H9 (cell line): ENCODE measurements around the gene TBC1D2. TPM values are rescaled to one million over a fixed set of nuclear protein-coding genes. Genes with fewer than 3 reads are reported as not detected.
A peak's percentile ranks its signal among the peaks of the same experiment; 100 is the strongest.

Experiments
- DNase-seq: peaks from one replicate; pipeline ENCODE4 v3.0.0-alpha.2; 2017
- H2AFZ ChIP-seq: one replicate; pipeline ENCODE4 v1.6.1; 2013; ENCODE audit warnings: mild to moderate bottlenecking, low read length, control low read depth, moderate library complexity
- H2AK5ac ChIP-seq: 2 replicates; pipeline ENCODE4 v1.6.1; 2013; ENCODE audit warnings: low read length, control low read depth, mixed read lengths; ENCODE audit not compliant: insufficient read length
- H2BK120ac ChIP-seq: one replicate; pipeline ENCODE4 v1.6.1; 2013; ENCODE audit warnings: low read depth, mild to moderate bottlenecking, low read length, control low read depth, inconsistent platforms; ENCODE audit not compliant: poor library complexity, severe bottlenecking
- H2BK12ac ChIP-seq: 2 replicates; pipeline ENCODE4 v1.6.1; 2013; ENCODE audit warnings: low read length, control low read depth, mixed read lengths, low read depth; ENCODE audit not compliant: insufficient read length
- H2BK15ac ChIP-seq: 2 replicates; pipeline ENCODE4 v1.6.1; 2013; ENCODE audit warnings: low read depth, low read length, control low read depth
- H2BK20ac ChIP-seq: one replicate; pipeline ENCODE4 v1.6.1; 2013; ENCODE audit warnings: low read depth, mild to moderate bottlenecking, low read length, control low read depth, inconsistent platforms; ENCODE audit not compliant: poor library complexity, severe bottlenecking
- H2BK5ac ChIP-seq: 2 replicates; pipeline ENCODE4 v1.6.1; 2013; ENCODE audit warnings: low read length, control low read depth, mixed read lengths; ENCODE audit not compliant: insufficient read length
- H3K14ac ChIP-seq: 2 replicates; pipeline ENCODE4 v1.6.1; 2013; ENCODE audit warnings: low read length, control low read depth; ENCODE audit not compliant: insufficient read depth
- H3K18ac ChIP-seq: 2 replicates; pipeline ENCODE4 v1.6.1; 2013; ENCODE audit warnings: low read depth, mild to moderate bottlenecking, mixed read lengths, low read length, control low read depth; ENCODE audit not compliant: insufficient read length
- H3K23ac ChIP-seq: 2 replicates; pipeline ENCODE4 v1.6.1; 2013; ENCODE audit warnings: low read length, control low read depth, mixed read lengths, low read depth; ENCODE audit not compliant: insufficient read length
- H3K23me2 ChIP-seq: 2 replicates; pipeline ENCODE4 v1.6.1; 2013; ENCODE audit warnings: low read depth, mild to moderate bottlenecking, mixed read lengths, low read length, control low read depth; ENCODE audit not compliant: insufficient read length, poor library complexity, severe bottlenecking
- H3K27ac ChIP-seq: 2 replicates; pipeline ENCODE4 v1.5.1; 2013; ENCODE audit warnings: low read length, control low read depth, mixed read lengths, low read depth; ENCODE audit not compliant: insufficient read length
- H3K27me3 ChIP-seq: 2 replicates; pipeline ENCODE4 v1.6.1; 2013; ENCODE audit warnings: low read length, control low read depth, inconsistent platforms; ENCODE audit not compliant: insufficient read depth
- H3K4ac ChIP-seq: 2 replicates; pipeline ENCODE4 v1.6.1; 2013; ENCODE audit warnings: low read depth, mild to moderate bottlenecking, control low read depth, inconsistent platforms, low read length, moderate library complexity
- H3K4me1 ChIP-seq: 2 replicates; pipeline ENCODE4 v1.6.1; 2013; ENCODE audit warnings: low read length, control low read depth, inconsistent platforms; ENCODE audit not compliant: insufficient read depth
- H3K4me2 ChIP-seq: 2 replicates; pipeline ENCODE4 v1.6.1; 2013; ENCODE audit warnings: low read length, control low read depth, mixed read lengths; ENCODE audit not compliant: insufficient read length, insufficient read depth
- H3K56ac ChIP-seq: 2 replicates; pipeline ENCODE4 v1.6.1; 2013; ENCODE audit warnings: low read depth, mild to moderate bottlenecking, mixed read lengths, low read length, control low read depth; ENCODE audit not compliant: insufficient read length
- H3K79me1 ChIP-seq: 2 replicates; pipeline ENCODE4 v1.6.1; 2013; ENCODE audit warnings: low read depth, mild to moderate bottlenecking, moderate library complexity, low read length, control low read depth, inconsistent platforms; ENCODE audit not compliant: insufficient read depth, poor library complexity, severe bottlenecking
- H3K79me2 ChIP-seq: 2 replicates; pipeline ENCODE4 v1.6.1; 2013; ENCODE audit warnings: low read length, control low read depth, inconsistent platforms; ENCODE audit not compliant: insufficient read depth
- H3K9ac ChIP-seq: 2 replicates; pipeline ENCODE4 v1.6.1; 2013; ENCODE audit warnings: low read length, control low read depth, mixed read lengths; ENCODE audit not compliant: insufficient read length; ENCODE audit errors: extremely low read depth
- H3K9me3 ChIP-seq: one replicate; pipeline ENCODE4 v1.6.1; 2013; ENCODE audit warnings: low read depth, low read length, inconsistent platforms; ENCODE audit not compliant: control insufficient read depth
- H3T11ph ChIP-seq: one replicate; pipeline ENCODE4 v1.6.1; 2013; ENCODE audit warnings: mild to moderate bottlenecking, low read length, control low read depth, inconsistent platforms
- H4K20me1 ChIP-seq: one replicate; pipeline ENCODE4 v1.6.1; 2013; ENCODE audit not compliant: control insufficient read depth, insufficient read length, insufficient read depth
- H4K5ac ChIP-seq: 2 replicates; pipeline ENCODE4 v1.6.1; 2013; ENCODE audit warnings: low read depth, mild to moderate bottlenecking, mixed read lengths, low read length, control low read depth; ENCODE audit not compliant: insufficient read length
- H4K8ac ChIP-seq: replicated peaks from 2 replicates; pipeline ENCODE4 v1.6.1; 2013; ENCODE audit warnings: low read length, control low read depth, mixed read lengths, low read depth; ENCODE audit not compliant: insufficient read length
- H4K91ac ChIP-seq: 2 replicates; pipeline ENCODE4 v1.6.1; 2013; ENCODE audit warnings: low read depth, mild to moderate bottlenecking, moderate library complexity, mixed read lengths, low read length, control low read depth; ENCODE audit not compliant: insufficient read length
- H3K27ac Mint-ChIP-seq, 3 experiments: 2 replicates in 2 of 3; 3 replicates in 1 of 3; pipeline ENCODE4 v1.8.0; 2020 to 2021; ENCODE audit warnings: mixed read lengths in 3 of 3, mild to moderate bottlenecking in 1 of 3, moderate library complexity in 1 of 3
- H3K27me3 Mint-ChIP-seq: 2 replicates; pipeline ENCODE4 v1.8.0; 2021; ENCODE audit warnings: low read depth, mild to moderate bottlenecking, moderate library complexity, mixed read lengths
- H3K36me3 Mint-ChIP-seq, 3 experiments: 2 replicates in 2 of 3; 3 replicates in 1 of 3; pipeline ENCODE4 v1.8.0; 2020 to 2021; ENCODE audit warnings: low read depth in 3 of 3, mixed read lengths in 3 of 3; ENCODE audit not compliant: insufficient read depth in 1 of 3
- H3K4me1 Mint-ChIP-seq, 2 experiments: 2 replicates each; pipeline ENCODE4 v1.8.0; 2020; ENCODE audit warnings: mixed read lengths in 2 of 2
- H3K4me3 Mint-ChIP-seq, 2 experiments: 2 replicates in 1 of 2; 3 replicates in 1 of 2; pipeline ENCODE4 v1.8.0; 2020 to 2021; ENCODE audit warnings: mild to moderate bottlenecking in 2 of 2, mixed read lengths in 2 of 2, moderate library complexity in 1 of 2
- H3K9me3 Mint-ChIP-seq, 2 experiments: 2 replicates in 1 of 2; 3 replicates in 1 of 2; pipeline ENCODE4 v1.8.0; 2020; ENCODE audit warnings: mild to moderate bottlenecking in 2 of 2, mixed read lengths in 2 of 2, moderate library complexity in 1 of 2
- CTCF ChIP-seq: fragments of 200-600 bp; sonication (generic); conservative IDR thresholded peaks from 3 replicates; pipeline ENCODE4 v1.8.0; 2021; ENCODE audit warnings: antibody characterized with exemption, mild to moderate bottlenecking
- WGBS: extraction: QIAGEN DNeasy Blood & Tissue Kit; methylation state at CpG from one replicate; pipeline ENCODE4 v1.1.7; 2013; ENCODE audit warnings: missing lambda C conversion rate, low lambda C conversion rate, mixed read lengths; ENCODE audit not compliant: insufficient read length; ENCODE audit errors: extremely low coverage; 5-methylcytosine and 5-hydroxymethylcytosine counted together
- total RNA-seq: library from RNA; stranded (reverse); gene quantifications from 2 replicates; pipeline ENCODE4 v1.2.1, GENCODE V29; 2021

Gene TBC1D2
- total RNA-seq, 1 experiment from 2014 or later, result 2.9 TPM

- Mint-ChIP-seq H3K36me3 (no peaks in the 10 kb centered on the region), H3K4me3 (peak overlapping the region; percentile 72 to 81), H3K27ac (no peak overlapping the region; a peak in 1 of 7 replicates), H3K27me3 (peaks cover 2% of the 10 kb centered on the region; the same call in 1 of the 2 replicates), H3K4me1 (peaks cover 18 to 31% of the 10 kb centered on the region in 2 experiments), H3K9me3 (no peaks in the 10 kb centered on the region; a peak in 1 of 5 replicates)
- no peak overlapping the region for H4K5ac ChIP-seq
- H3K79me1 ChIP-seq, result no peaks in the 10 kb centered on the region
- TF ChIP-seq CTCF, result no peak
- no peaks in the 10 kb centered on the region for H3K9me3 ChIP-seq
- H3K27me3 ChIP-seq, result no peaks in the 10 kb centered on the region
- no peak overlapping the region for H2BK120ac ChIP-seq
- H3K18ac ChIP-seq, result no peak overlapping the region
- no peak overlapping the region for H3K23ac ChIP-seq
- peaks cover 6% of the 10 kb centered on the region for H3K23me2 ChIP-seq
- no peaks in the 10 kb centered on the region; the same call in 1 of the 2 replicates for H3K79me2 ChIP-seq
- H3T11ph ChIP-seq, result no peak overlapping the region
- no peak overlapping the region for H3K9ac ChIP-seq
- H2BK15ac ChIP-seq, result no peak overlapping the region
- no peak overlapping the region for H4K91ac ChIP-seq
- H3K4me1 ChIP-seq, result no peaks in the 10 kb centered on the region; the same call in 1 of the 2 replicates
- H3K14ac ChIP-seq, result peak overlapping the region; percentile 50
- no peak overlapping the region for H3K4ac ChIP-seq
- DNase-seq, result peak; percentile 66
- H3K56ac ChIP-seq, result no peak overlapping the region
- H2AK5ac ChIP-seq, result no peak overlapping the region
- no peak overlapping the region for H2BK12ac ChIP-seq
- no peak overlapping the region for H2BK20ac ChIP-seq
- no peak overlapping the region for H2BK5ac ChIP-seq
- no CpG with 5 or more reads among the region's 47 CpGs for WGBS
- no peaks in the 10 kb centered on the region for H4K20me1 ChIP-seq
- no peak overlapping the region for H4K8ac ChIP-seq
- H2AFZ ChIP-seq, result no peak overlapping the region
- H3K4me2 ChIP-seq, result peak overlapping the region; percentile 26
- H3K27ac ChIP-seq, result no peak overlapping the region
These were observed 63.6 kb downstream of the TBC1D2 start for GRCh38 chr9:98191671-98192502.
